Osteocyte (in vitro differentiated cells): ENCODE measurements around the gene NSG2. TPM values are rescaled to one million over a fixed set of nuclear protein-coding genes. Genes with fewer than 3 reads are reported as not detected.
"Not testable (repeated sequence)": the region's sequence is repeated elsewhere in the genome, so short reads cannot be mapped to it uniquely, and the experiment has no call there.

Experiments used
- DNase-seq: peaks from one replicate; pipeline ENCODE4 v3.0.0; 2021; ENCODE audit warnings: mixed read lengths; ENCODE audit not compliant: unreplicated experiment; ENCODE audit errors: extremely low spot score
- H3K27ac Mint-ChIP-seq: one replicate; pipeline ENCODE4 v1.8.0; 2021; ENCODE audit warnings: mild to moderate bottlenecking, mixed read lengths; ENCODE audit not compliant: unreplicated experiment
- H3K27me3 Mint-ChIP-seq: one replicate; pipeline ENCODE4 v1.8.0; 2021; ENCODE audit warnings: mixed read lengths; ENCODE audit not compliant: unreplicated experiment
- H3K36me3 Mint-ChIP-seq: one replicate; pipeline ENCODE4 v1.8.0; 2021; ENCODE audit warnings: mixed read lengths; ENCODE audit not compliant: unreplicated experiment
- H3K4me1 Mint-ChIP-seq: one replicate; pipeline ENCODE4 v1.8.0; 2021; ENCODE audit warnings: mixed read lengths; ENCODE audit not compliant: unreplicated experiment
- H3K4me3 Mint-ChIP-seq: one replicate; pipeline ENCODE4 v1.8.0; 2021; ENCODE audit warnings: mild to moderate bottlenecking, moderate library complexity, mixed read lengths; ENCODE audit not compliant: unreplicated experiment
- H3K9me3 Mint-ChIP-seq: one replicate; pipeline ENCODE4 v1.8.0; 2021; ENCODE audit warnings: mixed read lengths; ENCODE audit not compliant: unreplicated experiment
- CTCF ChIP-seq: fragments of 200-600 bp; sonication (generic); IDR thresholded peaks from 2 replicates; pipeline ENCODE4 v1.5.0; 2021; ENCODE audit warnings: antibody characterized with exemption, mild to moderate bottlenecking, moderate library complexity
- total RNA-seq: library from RNA; stranded (reverse); gene quantifications from 2 replicates; pipeline ENCODE4 v1.2.1, GENCODE V29; 2021

NSG2 gene
- total RNA-seq, 1 donor from 2014 or later, result not detected

DNA sequence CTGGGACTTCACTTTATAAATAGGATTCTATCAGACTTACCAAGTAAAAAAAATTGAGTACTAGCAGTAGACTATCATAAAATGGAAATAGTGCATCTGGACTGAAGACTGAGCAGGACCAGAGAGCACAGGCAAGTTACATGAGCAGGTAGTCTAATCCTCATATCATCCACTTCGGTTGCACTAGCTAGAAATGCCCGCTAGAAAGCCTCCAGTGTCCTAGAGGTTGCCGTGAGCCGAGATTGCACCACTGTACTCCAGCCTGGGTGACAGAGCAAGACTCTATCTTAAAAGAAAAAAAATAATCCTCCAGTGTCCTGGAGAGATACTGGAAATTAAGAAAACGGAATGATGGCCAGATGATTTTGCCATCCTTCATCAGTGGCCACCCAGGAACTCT, 36.6 kb upstream of the NSG2 start:
- H3K4me1 Mint-ChIP-seq, result no peaks in the 10 kb centered on the region
- H3K4me3 Mint-ChIP-seq, result no peak overlapping the region
- H3K27ac Mint-ChIP-seq, result no peak overlapping the region
- no peaks in the 10 kb centered on the region for H3K9me3 Mint-ChIP-seq
- TF ChIP-seq CTCF, result no peak
- DNase-seq, result no peak
- no peaks in the 10 kb centered on the region for H3K36me3 Mint-ChIP-seq
- peaks cover 56% of the 10 kb centered on the region for H3K27me3 Mint-ChIP-seq

DNA sequence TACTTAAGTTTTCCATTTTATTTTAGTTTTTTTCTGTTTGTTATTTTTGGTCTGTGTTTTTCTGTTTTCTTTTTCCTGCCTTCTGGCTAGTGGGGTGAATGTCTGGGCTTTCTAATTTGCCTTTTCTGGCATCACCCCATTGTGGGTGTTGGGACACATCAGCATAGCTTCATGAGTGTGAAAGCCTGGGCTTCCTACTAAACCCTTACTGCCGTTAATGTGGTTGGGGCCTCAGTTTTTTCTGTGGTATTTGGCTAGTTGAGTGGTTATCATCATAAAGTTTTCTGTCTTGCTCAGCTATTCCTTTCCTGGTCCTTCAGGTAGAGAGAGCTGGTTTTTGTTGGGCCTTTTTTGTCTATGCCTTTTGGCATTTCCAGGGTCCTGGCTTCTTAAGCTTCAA, 35.1 kb upstream of the NSG2 start:
- Mint-ChIP-seq H3K4me3 (no peak overlapping the region), H3K4me1 (no peaks in the 10 kb centered on the region), H3K27me3 (peaks cover 50% of the 10 kb centered on the region), H3K27ac (no peak overlapping the region), H3K36me3 (no peaks in the 10 kb centered on the region), H3K9me3 (no peaks in the 10 kb centered on the region)
- TF ChIP-seq CTCF, result no peak
- DNase-seq, result no peak

- Mint-ChIP-seq H3K4me3 (no peak overlapping the region), H3K9me3 (no peaks in the 10 kb centered on the region), H3K36me3 (no peaks in the 10 kb centered on the region), H3K27ac (no peak overlapping the region), H3K4me1 (no peaks in the 10 kb centered on the region), H3K27me3 (peaks cover 42% of the 10 kb centered on the region)
- no peak for DNase-seq
- TF ChIP-seq CTCF, result no peak
Observed at GRCh38 chr5:174011441-174011840, 34.1 kb upstream of the NSG2 start.

DNA sequence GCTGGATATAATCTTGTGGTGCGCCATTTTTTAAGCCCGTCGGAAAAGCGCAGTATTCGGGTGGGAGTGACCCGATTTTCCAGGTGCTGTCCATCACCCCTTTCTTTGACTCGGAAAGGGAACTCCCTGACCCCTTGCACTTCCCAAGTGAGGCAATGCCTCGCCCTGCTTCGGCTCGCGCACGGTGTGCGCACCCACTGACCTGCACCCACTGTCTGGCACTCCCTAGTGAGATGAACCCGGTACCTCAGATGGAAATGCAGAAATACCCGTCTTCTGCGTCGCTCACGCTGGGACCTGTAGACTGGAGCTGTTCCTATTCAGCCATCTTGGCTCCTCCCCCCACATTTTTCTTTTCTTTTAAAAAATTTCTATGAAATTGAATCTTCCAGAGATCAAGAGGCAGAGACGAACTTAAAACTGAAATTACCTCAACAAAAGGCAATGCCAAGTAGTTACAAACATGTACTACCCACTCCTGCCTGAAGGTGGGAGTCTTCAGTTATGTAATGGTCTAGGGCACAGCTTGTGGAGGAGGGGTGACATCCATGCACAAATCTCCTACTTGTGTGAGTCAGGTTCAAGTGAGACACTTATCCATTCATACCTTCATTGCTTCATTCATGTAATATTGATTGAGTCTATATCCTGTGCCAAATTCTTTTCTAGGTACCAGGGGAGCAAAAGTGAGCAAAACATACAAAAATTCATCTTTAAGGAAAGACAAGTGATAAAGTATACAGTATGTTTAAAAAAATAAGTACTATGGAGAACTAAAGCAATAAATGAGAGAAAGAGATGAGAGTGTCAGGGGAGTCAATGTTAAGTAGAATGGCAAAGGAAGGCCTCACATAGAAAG, 25.2 kb upstream of the NSG2 start:
- H3K9me3 Mint-ChIP-seq, DNase-seq, H3K36me3 Mint-ChIP-seq, H3K27ac Mint-ChIP-seq, H3K4me1 Mint-ChIP-seq: not testable (repeated sequence)
- peak; percentile 60 for TF ChIP-seq CTCF
- Mint-ChIP-seq H3K27me3 (peaks cover 39% of the 10 kb centered on the region), H3K4me3 (peak overlapping the region; percentile 62)

DNA sequence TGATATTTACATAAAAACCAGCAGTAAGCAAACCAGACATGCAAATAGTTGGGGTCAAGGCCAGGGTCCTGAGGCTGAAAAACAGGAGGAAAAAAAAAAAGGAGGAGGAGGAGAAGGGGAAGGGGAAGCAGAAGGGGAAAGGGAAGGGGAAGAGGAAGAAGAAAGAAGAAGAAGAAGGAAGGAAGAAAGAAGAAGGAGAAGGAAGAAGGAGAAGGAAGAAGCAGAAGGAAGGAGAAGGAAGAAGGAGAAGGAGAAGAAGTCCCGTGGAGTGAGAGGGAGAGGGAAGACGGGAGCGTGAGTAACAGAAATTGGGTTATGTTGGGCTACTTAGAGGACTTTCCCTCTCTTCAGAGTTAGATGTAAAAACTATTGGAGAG, 24.6 kb upstream of the NSG2 start:
- Mint-ChIP-seq H3K36me3 (no peaks in the 10 kb centered on the region), H3K27ac (no peak overlapping the region), H3K9me3 (no peaks in the 10 kb centered on the region), H3K27me3 (peaks cover 44% of the 10 kb centered on the region), H3K4me1 (peaks cover 6% of the 10 kb centered on the region), H3K4me3 (no peak overlapping the region)
- DNase-seq, result no peak
- TF ChIP-seq CTCF, result no peak
